Fibroblast of lung (primary cell): Measurements from ENCODE around the gene ADAP1. TPM values are rescaled to one million over a fixed set of nuclear protein-coding genes. Genes with fewer than 3 reads are reported as not detected.

ENCODE experiments used
- DNase-seq, 2 donors: peaks; one replicate each; pipeline versions ENCODE4 v3.0.0 to v3.0.0-alpha.2; 2010; ENCODE audit warnings: low read depth in 2 of 2
- H2AFZ ChIP-seq: 2 replicates; pipeline ENCODE4 v1.5.1; 2012; ENCODE audit warnings: low read length, control low read depth, inconsistent platforms
- H3K27ac ChIP-seq: 2 replicates; pipeline ENCODE4 v1.5.1; 2011; ENCODE audit warnings: low read length, control low read depth; ENCODE audit not compliant: insufficient read depth
- H3K27me3 ChIP-seq: 2 replicates; pipeline ENCODE4 v1.5.1; 2011; ENCODE audit warnings: mild to moderate bottlenecking, low read length; ENCODE audit not compliant: control insufficient read depth, insufficient read depth
- H3K36me3 ChIP-seq: 2 replicates; pipeline ENCODE4 v1.5.1; 2011; ENCODE audit warnings: low read length; ENCODE audit not compliant: control insufficient read depth, insufficient read depth
- H3K4me1 ChIP-seq: 2 replicates; pipeline ENCODE4 v1.5.1; 2011; ENCODE audit warnings: low read length; ENCODE audit not compliant: control insufficient read depth, insufficient read depth; ENCODE audit errors: extremely low read depth
- H3K4me2 ChIP-seq: 2 replicates; pipeline ENCODE4 v1.5.1; 2011; ENCODE audit warnings: low read length, control low read depth; ENCODE audit not compliant: insufficient read depth; ENCODE audit errors: extremely low read depth
- H3K4me3 ChIP-seq, 4 experiments: fragments of 200-600 bp in 1 of 4; sonication (generic) in 1 of 4; replicated peaks in 1 of 4; 2 replicates each; pipeline ENCODE4 v1.5.1; 2011 to 2016; ENCODE audit warnings: low read length in 4 of 4, low read depth in 3 of 4, mild to moderate bottlenecking in 3 of 4, control low read depth in 2 of 4, inconsistent platforms in 1 of 4, mixed read lengths in 1 of 4; ENCODE audit not compliant: insufficient read depth in 1 of 4; ENCODE audit errors: control extremely low read depth in 1 of 4
- H3K79me2 ChIP-seq: 2 replicates; pipeline ENCODE4 v1.5.1; 2012; ENCODE audit warnings: mild to moderate bottlenecking, low read length, inconsistent platforms; ENCODE audit not compliant: control insufficient read depth, insufficient read depth
- H3K9ac ChIP-seq: 2 replicates; pipeline ENCODE4 v1.5.1; 2011; ENCODE audit warnings: mild to moderate bottlenecking, low read length, control low read depth; ENCODE audit not compliant: insufficient read depth
- H3K9me3 ChIP-seq: 2 replicates; pipeline ENCODE4 v1.5.1; 2012; ENCODE audit warnings: low read depth, low read length; ENCODE audit not compliant: control insufficient read depth, insufficient read depth
- H4K20me1 ChIP-seq: 2 replicates; pipeline ENCODE4 v1.5.1; 2011; ENCODE audit warnings: low read length; ENCODE audit not compliant: control insufficient read depth, insufficient read depth; ENCODE audit errors: extremely low read depth
- EZH2 ChIP-seq: IDR thresholded peaks from 2 replicates; pipeline ENCODE4 v1.5.1; 2012; ENCODE audit warnings: low read length, control low read depth, mild to moderate bottlenecking; ENCODE audit errors: missing control alignments
- polyA plus RNA-seq, 2 donors: library from polyadenylated mRNA; depleted of rRNA in 1 of 2; stranded (reverse) in 1 of 2; unstranded in 1 of 2; fragments of >200 nt; gene quantifications; 2 replicates each; pipeline ENCODE4 v1.2.1, GENCODE V29; 2011 to 2012; ENCODE audit warnings: missing spikeins in 1 of 2
- total RNA-seq: library from RNA; depleted of rRNA; stranded (reverse); fragments of >200 nt; gene quantifications from 2 replicates; pipeline ENCODE4 v1.2.1, GENCODE V29; 2014
- TF ChIP-seq, protein P1 (sequence below), 2 donors: IDR thresholded peaks in 1 of 2; conservative IDR thresholded peaks in 1 of 2; 1 replicate in 1 of 2; 2 replicates in 1 of 2; pipeline ENCODE4 v1.5.1; 2011 to 2012; ENCODE audit warnings: low read length in 2 of 2, control low read depth in 1 of 2, inconsistent platforms in 1 of 2, low read depth in 1 of 2, mild to moderate bottlenecking in 1 of 2

Gene ADAP1
- total and polyA plus RNA-seq, 2 donors (not counting 1 experiment from before 2014, with no cell fraction given): 1.1 to 2.3 TPM

DNA sequence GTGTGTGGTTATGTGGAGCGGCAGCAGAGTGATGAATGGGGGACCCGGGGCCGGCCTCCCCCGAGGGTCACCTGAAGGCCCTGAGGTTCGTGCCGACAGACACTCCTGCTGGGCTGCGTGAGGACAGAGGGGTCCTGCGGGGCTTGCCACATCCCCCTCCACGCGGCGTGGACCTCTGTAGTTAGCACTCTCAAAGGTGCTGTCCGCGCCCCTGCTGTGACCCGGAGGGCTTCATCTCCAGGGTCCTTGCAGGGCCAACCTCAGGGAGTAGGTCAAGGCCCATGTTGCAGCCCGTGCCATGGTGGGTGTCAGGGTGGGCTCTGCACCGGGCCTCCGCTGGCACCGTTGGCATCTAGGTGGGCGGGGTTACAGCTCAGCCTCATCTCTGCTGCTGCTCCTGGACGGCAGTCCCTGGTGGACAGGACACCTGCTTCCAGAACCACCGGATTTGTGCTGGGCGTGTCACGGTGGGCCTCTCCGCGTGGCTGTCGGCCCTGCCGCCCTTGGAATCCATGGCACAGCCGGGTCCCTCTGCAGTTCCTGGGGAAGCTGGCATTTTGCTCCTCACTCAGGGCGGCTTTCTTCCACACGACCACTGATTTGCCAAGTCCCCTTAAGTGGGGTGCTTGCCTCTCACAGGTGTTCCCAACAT lies 97.9 kb downstream of the ADAP1 start:
- DNase-seq: no peak
- peaks cover 55% of the 10 kb centered on the region for H3K36me3 ChIP-seq
- H2AFZ ChIP-seq: no peak overlapping the region
- no peak overlapping the region for H3K4me3 ChIP-seq
- H3K9me3 ChIP-seq: no peaks in the 10 kb centered on the region
- no peak overlapping the region for H3K27ac ChIP-seq
- no peaks in the 10 kb centered on the region for H3K27me3 ChIP-seq
- H3K9ac ChIP-seq: no peak overlapping the region
- no peaks in the 10 kb centered on the region for H4K20me1 ChIP-seq
- H3K4me1 ChIP-seq: no peaks in the 10 kb centered on the region
- no peaks in the 10 kb centered on the region for H3K79me2 ChIP-seq
- no peak for TF ChIP-seq EZH2
- TF ChIP-seq, protein P1, sequence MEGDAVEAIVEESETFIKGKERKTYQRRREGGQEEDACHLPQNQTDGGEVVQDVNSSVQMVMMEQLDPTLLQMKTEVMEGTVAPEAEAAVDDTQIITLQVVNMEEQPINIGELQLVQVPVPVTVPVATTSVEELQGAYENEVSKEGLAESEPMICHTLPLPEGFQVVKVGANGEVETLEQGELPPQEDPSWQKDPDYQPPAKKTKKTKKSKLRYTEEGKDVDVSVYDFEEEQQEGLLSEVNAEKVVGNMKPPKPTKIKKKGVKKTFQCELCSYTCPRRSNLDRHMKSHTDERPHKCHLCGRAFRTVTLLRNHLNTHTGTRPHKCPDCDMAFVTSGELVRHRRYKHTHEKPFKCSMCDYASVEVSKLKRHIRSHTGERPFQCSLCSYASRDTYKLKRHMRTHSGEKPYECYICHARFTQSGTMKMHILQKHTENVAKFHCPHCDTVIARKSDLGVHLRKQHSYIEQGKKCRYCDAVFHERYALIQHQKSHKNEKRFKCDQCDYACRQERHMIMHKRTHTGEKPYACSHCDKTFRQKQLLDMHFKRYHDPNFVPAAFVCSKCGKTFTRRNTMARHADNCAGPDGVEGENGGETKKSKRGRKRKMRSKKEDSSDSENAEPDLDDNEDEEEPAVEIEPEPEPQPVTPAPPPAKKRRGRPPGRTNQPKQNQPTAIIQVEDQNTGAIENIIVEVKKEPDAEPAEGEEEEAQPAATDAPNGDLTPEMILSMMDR (conservative IDR thresholded peaks at IDR 0.05 in 1 of 2, IDR thresholded peaks at IDR 0.05 in 1 of 2; ENCODE audit: low read depth in 1 of 2, low read length in 2 of 2): no peak
- H3K4me2 ChIP-seq: no peak overlapping the region

DNA sequence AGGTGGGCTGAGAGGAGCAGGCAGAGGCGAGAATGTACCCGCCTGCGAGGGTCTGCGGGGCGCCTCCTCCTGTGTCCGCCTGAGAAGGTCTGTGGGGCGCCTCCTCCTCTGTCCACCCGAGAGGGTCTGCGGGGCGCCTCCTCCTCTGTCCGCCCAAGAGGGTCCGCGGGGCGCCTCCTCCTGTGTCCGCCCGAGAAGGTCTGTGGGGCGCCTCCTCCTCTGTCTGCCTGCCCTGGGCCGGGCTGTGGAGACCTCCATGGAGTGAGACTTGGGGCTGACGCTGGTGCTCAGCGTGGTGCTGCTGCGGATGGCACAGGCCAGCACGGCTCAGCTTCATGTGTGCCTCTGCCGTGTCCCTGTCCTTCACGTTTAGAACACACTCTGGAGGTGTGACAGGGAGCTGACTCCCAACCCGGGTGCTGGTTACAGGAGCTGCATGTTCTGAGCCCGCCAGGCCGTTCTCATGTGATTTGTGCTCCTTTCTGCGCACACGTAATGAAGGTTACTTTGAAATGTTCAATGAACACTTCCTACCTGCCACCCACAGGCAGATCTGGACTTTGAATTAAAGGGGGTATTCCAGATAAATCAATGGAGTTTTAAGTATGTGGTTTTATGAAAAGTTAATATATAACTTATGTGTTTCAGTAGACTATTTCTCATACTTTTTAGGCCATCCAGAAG lies 98.7 kb downstream of the ADAP1 start:
- no peaks in the 10 kb centered on the region for H3K79me2 ChIP-seq
- H3K4me2 ChIP-seq: no peak overlapping the region
- H3K4me3 ChIP-seq: no peak overlapping the region
- no peak overlapping the region for H3K9ac ChIP-seq
- H3K27ac ChIP-seq: no peak overlapping the region
- no peaks in the 10 kb centered on the region for H3K4me1 ChIP-seq
- no peaks in the 10 kb centered on the region for H3K27me3 ChIP-seq
- no peak for DNase-seq
- peaks cover 52% of the 10 kb centered on the region for H3K36me3 ChIP-seq
- no peak overlapping the region for H2AFZ ChIP-seq
- TF ChIP-seq, protein P1 (conservative IDR thresholded peaks at IDR 0.05 in 1 of 2, IDR thresholded peaks at IDR 0.05 in 1 of 2; ENCODE audit: low read depth in 1 of 2, low read length in 2 of 2): no peak
- TF ChIP-seq EZH2: no peak
- H3K9me3 ChIP-seq: no peaks in the 10 kb centered on the region
- no peaks in the 10 kb centered on the region for H4K20me1 ChIP-seq

DNA sequence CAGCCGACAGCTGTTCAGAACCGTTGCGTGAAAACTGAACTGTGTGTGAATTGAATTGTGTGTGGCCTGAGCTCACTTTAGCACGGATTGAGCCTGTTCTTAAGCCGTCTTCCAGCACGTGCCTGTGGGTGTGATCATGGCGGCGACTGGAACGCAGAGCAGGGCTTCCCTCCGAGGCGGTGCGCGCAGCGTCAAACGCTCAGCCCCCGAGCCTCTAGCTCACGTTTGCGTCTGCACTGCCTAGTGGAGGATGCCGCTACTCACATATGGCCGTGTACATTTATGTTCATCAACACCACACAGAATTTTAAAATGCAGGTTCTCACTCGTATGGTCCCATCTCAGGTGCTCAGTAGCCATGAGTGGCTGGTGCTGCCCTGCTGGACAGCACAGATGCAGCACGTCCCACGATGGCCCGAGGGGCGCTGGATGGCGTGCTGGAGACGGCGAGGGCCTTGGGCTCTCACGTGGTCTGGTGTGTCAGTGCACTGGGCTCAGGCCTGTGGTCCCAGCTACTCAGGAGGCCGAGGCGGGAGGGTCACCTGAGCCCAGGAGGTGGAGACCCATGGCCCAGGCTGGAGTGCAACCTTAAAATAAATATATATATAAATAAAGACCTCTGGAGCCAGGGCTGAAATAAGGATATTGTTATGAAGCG lies 100.2 kb downstream of the ADAP1 start:
- no peak for DNase-seq

More for the DNA sequence above, 100.2 kb downstream of the ADAP1 start:
- H3K36me3 ChIP-seq: peaks cover 50% of the 10 kb centered on the region
- no peak overlapping the region for H3K4me2 ChIP-seq
- no peaks in the 10 kb centered on the region for H3K27me3 ChIP-seq
- no peak overlapping the region for H3K9ac ChIP-seq
- H3K79me2 ChIP-seq: no peaks in the 10 kb centered on the region
- no peak overlapping the region for H3K4me3 ChIP-seq
- no peaks in the 10 kb centered on the region for H4K20me1 ChIP-seq
- no peaks in the 10 kb centered on the region for H3K4me1 ChIP-seq
- no peak overlapping the region for H2AFZ ChIP-seq
- no peaks in the 10 kb centered on the region for H3K9me3 ChIP-seq
- TF ChIP-seq EZH2: no peak
- TF ChIP-seq, protein P1 (conservative IDR thresholded peaks at IDR 0.05 in 1 of 2, IDR thresholded peaks at IDR 0.05 in 1 of 2; ENCODE audit: low read depth in 1 of 2, low read length in 2 of 2): no peak
- H3K27ac ChIP-seq: no peak overlapping the region
